MG63 (cell line): Measurements from ENCODE around the gene KIF6. TPM values are rescaled to one million over a fixed set of nuclear protein-coding genes. Genes with fewer than 3 reads are reported as not detected.

Experiments used
- DNase-seq: peaks from one replicate; pipeline ENCODE4 v3.0.0-alpha.2; 2020
- H3K27me3 ChIP-seq: fragments of 250-450 bp; sonication (Bioruptor Pico); 2 replicates; pipeline ENCODE4 v1.5.1; 2020; ENCODE audit warnings: mild to moderate bottlenecking, moderate library complexity
- H3K36me3 ChIP-seq: fragments of 250-450 bp; sonication (Bioruptor Pico); 2 replicates; pipeline ENCODE4 v1.5.1; 2020; ENCODE audit warnings: mild to moderate bottlenecking, moderate library complexity
- H3K4me3 ChIP-seq: fragments of 250-450 bp; sonication (Bioruptor Pico); 2 replicates; pipeline ENCODE4 v1.5.1; 2020; ENCODE audit warnings: mild to moderate bottlenecking, moderate library complexity
- H3K9me3 ChIP-seq: fragments of 250-450 bp; sonication (Bioruptor Pico); 2 replicates; pipeline ENCODE4 v1.5.1; 2020; ENCODE audit warnings: mild to moderate bottlenecking, moderate library complexity
- total RNA-seq: library from RNA; depleted of rRNA; stranded (reverse); fragments of >200 nt; shearing (Covaris generic); gene quantifications from 2 replicates; pipeline ENCODE4 v1.2.3, GENCODE V29; 2014; ENCODE audit warnings: low replicate concordance

KIF6 gene
- total RNA-seq, 1 experiment from 2014 or later = not detected

- no peak for DNase-seq
- no peaks in the 10 kb centered on the region for H3K27me3 ChIP-seq
- H3K9me3 ChIP-seq = no peaks in the 10 kb centered on the region
- no peak overlapping the region for H3K4me3 ChIP-seq
- no peaks in the 10 kb centered on the region for H3K36me3 ChIP-seq
These were observed 170.1 kb downstream of the KIF6 start for GRCh38 chr6:39555136-39555535.

GRCh38 chr6:39553860-39554802 is 171.1 kb downstream of the KIF6 start:
- DNase-seq = peak; percentile 84
- Histone ChIP-seq H3K27me3 (no peaks in the 10 kb centered on the region), H3K4me3 (no peak overlapping the region), H3K36me3 (no peaks in the 10 kb centered on the region), H3K9me3 (no peaks in the 10 kb centered on the region)

GRCh38 chr6:39553029-39553428 is 172.2 kb downstream of the KIF6 start:
- DNase-seq = no peak
- H3K36me3 ChIP-seq = no peaks in the 10 kb centered on the region

GRCh38 chr6:39550191-39550590 is 175.0 kb downstream of the KIF6 start:
- no peaks in the 10 kb centered on the region for H3K36me3 ChIP-seq
- H3K9me3 ChIP-seq = no peaks in the 10 kb centered on the region
- DNase-seq = no peak
- H3K4me3 ChIP-seq = no peak overlapping the region
- H3K27me3 ChIP-seq = no peaks in the 10 kb centered on the region

More at GRCh38 chr6:39553029-39553428, 172.2 kb downstream of the KIF6 start:
- H3K27me3 ChIP-seq = no peaks in the 10 kb centered on the region
- H3K4me3 ChIP-seq = no peak overlapping the region
- no peaks in the 10 kb centered on the region for H3K9me3 ChIP-seq

- Histone ChIP-seq H3K4me3 (no peak overlapping the region), H3K27me3 (no peaks in the 10 kb centered on the region), H3K9me3 (no peaks in the 10 kb centered on the region), H3K36me3 (no peaks in the 10 kb centered on the region)
- DNase-seq = no peak
These were observed 178.5 kb downstream of the KIF6 start for GRCh38 chr6:39546731-39547130.

- Histone ChIP-seq H3K4me3 (no peak overlapping the region), H3K27me3 (no peaks in the 10 kb centered on the region), H3K9me3 (no peaks in the 10 kb centered on the region), H3K36me3 (no peaks in the 10 kb centered on the region)
- no peak for DNase-seq
These were observed 181.3 kb downstream of the KIF6 start for GRCh38 chr6:39543950-39544349.

GRCh38 chr6:39543095-39543494 is 182.1 kb downstream of the KIF6 start:
- no peak overlapping the region for H3K4me3 ChIP-seq
- H3K9me3 ChIP-seq = no peaks in the 10 kb centered on the region
- H3K27me3 ChIP-seq = no peaks in the 10 kb centered on the region
- peak; percentile 82 for DNase-seq
- H3K36me3 ChIP-seq = no peaks in the 10 kb centered on the region

- Histone ChIP-seq H3K27me3 (no peaks in the 10 kb centered on the region), H3K36me3 (no peaks in the 10 kb centered on the region), H3K4me3 (no peak overlapping the region), H3K9me3 (no peaks in the 10 kb centered on the region)
- no peak for DNase-seq
These were observed 184.8 kb downstream of the KIF6 start for GRCh38 chr6:39540454-39540853.

- peak; percentile 9 for DNase-seq
- Histone ChIP-seq H3K36me3 (no peaks in the 10 kb centered on the region), H3K4me3 (no peak overlapping the region), H3K27me3 (no peaks in the 10 kb centered on the region), H3K9me3 (no peaks in the 10 kb centered on the region)
These were observed 194.9 kb downstream of the KIF6 start for GRCh38 chr6:39530201-39530759.

GRCh38 chr6:39527792-39528564 is 197.2 kb downstream of the KIF6 start:
- Histone ChIP-seq H3K4me3 (no peak overlapping the region), H3K36me3 (no peaks in the 10 kb centered on the region), H3K27me3 (no peaks in the 10 kb centered on the region), H3K9me3 (no peaks in the 10 kb centered on the region)
- DNase-seq = no peak

GRCh38 chr6:39524007-39524406 is 201.2 kb downstream of the KIF6 start:
- DNase-seq = no peak
- H3K27me3 ChIP-seq = no peaks in the 10 kb centered on the region
- no peaks in the 10 kb centered on the region for H3K9me3 ChIP-seq
- H3K4me3 ChIP-seq = no peak overlapping the region
- no peaks in the 10 kb centered on the region for H3K36me3 ChIP-seq

GRCh38 chr6:39521958-39522357 is 203.2 kb downstream of the KIF6 start:
- DNase-seq = no peak
- no peaks in the 10 kb centered on the region for H3K27me3 ChIP-seq
- no peaks in the 10 kb centered on the region for H3K36me3 ChIP-seq
- no peak overlapping the region for H3K4me3 ChIP-seq
- H3K9me3 ChIP-seq = no peaks in the 10 kb centered on the region

GRCh38 chr6:39520916-39521315 is 204.3 kb downstream of the KIF6 start:
- no peak overlapping the region for H3K4me3 ChIP-seq
- H3K36me3 ChIP-seq = no peaks in the 10 kb centered on the region
- no peaks in the 10 kb centered on the region for H3K27me3 ChIP-seq
- no peak for DNase-seq
- no peaks in the 10 kb centered on the region for H3K9me3 ChIP-seq

- Histone ChIP-seq H3K4me3 (no peak overlapping the region), H3K9me3 (no peaks in the 10 kb centered on the region), H3K36me3 (no peaks in the 10 kb centered on the region), H3K27me3 (no peaks in the 10 kb centered on the region)
- DNase-seq = no peak
These were observed 204.8 kb downstream of the KIF6 start for GRCh38 chr6:39520411-39520810.

GRCh38 chr6:39518221-39518620 is 207.0 kb downstream of the KIF6 start:
- DNase-seq = no peak
- no peaks in the 10 kb centered on the region for H3K27me3 ChIP-seq
- H3K4me3 ChIP-seq = no peak overlapping the region
- H3K36me3 ChIP-seq = no peaks in the 10 kb centered on the region
- no peaks in the 10 kb centered on the region for H3K9me3 ChIP-seq

- no peak for DNase-seq
- Histone ChIP-seq H3K27me3 (no peaks in the 10 kb centered on the region), H3K9me3 (no peaks in the 10 kb centered on the region), H3K36me3 (no peaks in the 10 kb centered on the region), H3K4me3 (no peak overlapping the region)
These were observed 207.5 kb downstream of the KIF6 start for GRCh38 chr6:39517756-39518155.

- no peak overlapping the region for H3K4me3 ChIP-seq
- no peaks in the 10 kb centered on the region for H3K36me3 ChIP-seq
- no peak for DNase-seq
- no peaks in the 10 kb centered on the region for H3K9me3 ChIP-seq
- H3K27me3 ChIP-seq = no peaks in the 10 kb centered on the region
These were observed 208.7 kb downstream of the KIF6 start for GRCh38 chr6:39516471-39516870.
